ENCODE data around the gene PIM3. TPM values are rescaled to one million over a fixed set of nuclear protein-coding genes. Genes with fewer than 3 reads are reported as not detected.
"Not testable (repeated sequence)": the region's sequence is repeated elsewhere in the genome, so short reads cannot be mapped to it uniquely, and the experiment has no call there.

Gene PIM3
- total and polyA plus RNA-seq, 4 donors, result 14.5 to 44.0 (median 28.1) TPM

DNA sequence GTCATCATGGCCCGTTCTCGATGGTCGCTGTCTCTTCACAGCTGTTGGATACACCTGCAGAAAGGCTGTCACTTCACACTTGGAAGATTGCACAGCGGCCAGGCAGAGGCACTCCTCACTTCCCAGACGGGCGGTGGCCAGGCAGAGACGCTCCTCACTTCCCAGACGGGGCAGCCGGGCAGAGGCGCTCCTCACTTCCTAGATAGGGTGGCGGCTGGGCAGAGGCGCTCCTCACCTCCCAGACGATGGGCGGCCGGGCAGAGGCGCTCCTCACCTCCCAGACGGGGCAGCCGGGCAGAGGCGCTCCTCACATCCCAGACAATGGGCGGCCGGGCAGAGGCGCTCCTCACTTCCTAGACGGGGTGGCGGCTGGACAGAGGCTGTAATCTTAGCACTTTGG is 29.3 kb downstream of the PIM3 start:
- peaks cover 0 to 17% (median 2%) of the 10 kb centered on the region in 4 donors for H3K9me3 ChIP-seq (ENCODE audit: control insufficient read depth in 4 of 4, low read length in 3 of 4)
- H3K27ac ChIP-seq (ENCODE audit: low read depth in 1 of 2, low read length in 2 of 2); H3K4me3 ChIP-seq (ENCODE audit: low read depth in 1 of 3, low read length in 3 of 3); H3K9ac ChIP-seq (ENCODE audit: low read depth in 1 of 2, low read length in 2 of 2); H3K36me3 ChIP-seq (ENCODE audit: control insufficient read depth in 4 of 4, insufficient read depth in 3 of 4, low read depth in 1 of 4, low read length in 3 of 4); H3K27me3 ChIP-seq (ENCODE audit: control insufficient read depth in 4 of 4, insufficient read depth in 4 of 4, low read length in 3 of 4); H3K4me1 ChIP-seq (ENCODE audit: control insufficient read depth in 4 of 4, insufficient read depth in 4 of 4, low read length in 3 of 4); DNase-seq (ENCODE audit: low spot score): not testable (repeated sequence)
- 94% methylated on average over 24 of the region's 24 CpGs for WGBS

- Histone ChIP-seq H3K4me1 (ENCODE audit: control insufficient read depth in 4 of 4, insufficient read depth in 4 of 4, low read length in 3 of 4) (peaks cover 0 to 6% (median 1%) of the 10 kb centered on the region in 4 donors), H3K4me3 (ENCODE audit: low read depth in 1 of 3, low read length in 3 of 3) (no peak overlapping the region), H3K9me3 (ENCODE audit: control insufficient read depth in 4 of 4, low read length in 3 of 4) (peaks cover 0 to 10% (median 2%) of the 10 kb centered on the region in 4 donors), H3K27me3 (ENCODE audit: control insufficient read depth in 4 of 4, insufficient read depth in 4 of 4, low read length in 3 of 4) (no peaks in the 10 kb centered on the region), H3K36me3 (ENCODE audit: control insufficient read depth in 4 of 4, insufficient read depth in 3 of 4, low read depth in 1 of 4, low read length in 3 of 4) (no peaks in the 10 kb centered on the region), H3K9ac (ENCODE audit: low read depth in 1 of 2, low read length in 2 of 2) (no peak overlapping the region), H3K27ac (ENCODE audit: low read depth in 1 of 2, low read length in 2 of 2) (no peak overlapping the region)
- DNase-seq (ENCODE audit: low spot score), result no peak
- TF ChIP-seq FOXA2 (IDR thresholded peaks at IDR 0.05) (no peak), GABPA (IDR thresholded peaks at IDR 0.05 in 1 of 2, conservative IDR thresholded peaks at IDR 0.05 in 1 of 2) (no peak), HNF4G (IDR thresholded peaks at IDR 0.05) (no peak), TAF1 (conservative IDR thresholded peaks at IDR 0.05) (no peak), ZBTB33 (IDR thresholded peaks at IDR 0.05) (no peak)
- TF ChIP-seq, protein P1, sequence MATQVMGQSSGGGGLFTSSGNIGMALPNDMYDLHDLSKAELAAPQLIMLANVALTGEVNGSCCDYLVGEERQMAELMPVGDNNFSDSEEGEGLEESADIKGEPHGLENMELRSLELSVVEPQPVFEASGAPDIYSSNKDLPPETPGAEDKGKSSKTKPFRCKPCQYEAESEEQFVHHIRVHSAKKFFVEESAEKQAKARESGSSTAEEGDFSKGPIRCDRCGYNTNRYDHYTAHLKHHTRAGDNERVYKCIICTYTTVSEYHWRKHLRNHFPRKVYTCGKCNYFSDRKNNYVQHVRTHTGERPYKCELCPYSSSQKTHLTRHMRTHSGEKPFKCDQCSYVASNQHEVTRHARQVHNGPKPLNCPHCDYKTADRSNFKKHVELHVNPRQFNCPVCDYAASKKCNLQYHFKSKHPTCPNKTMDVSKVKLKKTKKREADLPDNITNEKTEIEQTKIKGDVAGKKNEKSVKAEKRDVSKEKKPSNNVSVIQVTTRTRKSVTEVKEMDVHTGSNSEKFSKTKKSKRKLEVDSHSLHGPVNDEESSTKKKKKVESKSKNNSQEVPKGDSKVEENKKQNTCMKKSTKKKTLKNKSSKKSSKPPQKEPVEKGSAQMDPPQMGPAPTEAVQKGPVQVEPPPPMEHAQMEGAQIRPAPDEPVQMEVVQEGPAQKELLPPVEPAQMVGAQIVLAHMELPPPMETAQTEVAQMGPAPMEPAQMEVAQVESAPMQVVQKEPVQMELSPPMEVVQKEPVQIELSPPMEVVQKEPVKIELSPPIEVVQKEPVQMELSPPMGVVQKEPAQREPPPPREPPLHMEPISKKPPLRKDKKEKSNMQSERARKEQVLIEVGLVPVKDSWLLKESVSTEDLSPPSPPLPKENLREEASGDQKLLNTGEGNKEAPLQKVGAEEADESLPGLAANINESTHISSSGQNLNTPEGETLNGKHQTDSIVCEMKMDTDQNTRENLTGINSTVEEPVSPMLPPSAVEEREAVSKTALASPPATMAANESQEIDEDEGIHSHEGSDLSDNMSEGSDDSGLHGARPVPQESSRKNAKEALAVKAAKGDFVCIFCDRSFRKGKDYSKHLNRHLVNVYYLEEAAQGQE (IDR thresholded peaks at IDR 0.05), result no peak
- 91% methylated on average over 6 of the region's 6 CpGs for WGBS
Measured at GRCh38 chr22:49991167-49991566, 30.6 kb downstream of the PIM3 start.

- TF ChIP-seq HNF4A (conservative IDR thresholded peaks at IDR 0.05) (no peak), CTCF (IDR thresholded peaks at IDR 0.05; ENCODE audit: low read depth, low read length, missing input control) (no peak), GABPA (IDR thresholded peaks at IDR 0.05 in 1 of 2, conservative IDR thresholded peaks at IDR 0.05 in 1 of 2) (no peak), RXRA (IDR thresholded peaks at IDR 0.05) (no peak), SP1 (IDR thresholded peaks at IDR 0.05) (no peak), RAD21 (IDR thresholded peaks at IDR 0.05) (no peak), MAX (IDR thresholded peaks at IDR 0.05) (no peak), NR2F2 (IDR thresholded peaks at IDR 0.05) (no peak)
- TF ChIP-seq, protein P1 (IDR thresholded peaks at IDR 0.05), result no peak
- 90% methylated on average over 7 of the region's 7 CpGs for WGBS
- Histone ChIP-seq H3K27ac (ENCODE audit: low read depth in 1 of 2, low read length in 2 of 2) (no peak overlapping the region), H3K4me1 (ENCODE audit: control insufficient read depth in 4 of 4, insufficient read depth in 4 of 4, low read length in 3 of 4) (peaks cover 0 to 6% (median 1%) of the 10 kb centered on the region in 4 donors), H3K36me3 (ENCODE audit: control insufficient read depth in 4 of 4, insufficient read depth in 3 of 4, low read depth in 1 of 4, low read length in 3 of 4) (no peaks in the 10 kb centered on the region), H3K9me3 (ENCODE audit: control insufficient read depth in 4 of 4, low read length in 3 of 4) (peaks cover 0 to 7% (median 2%) of the 10 kb centered on the region in 4 donors), H3K4me3 (ENCODE audit: low read depth in 1 of 3, low read length in 3 of 3) (no peak overlapping the region), H3K9ac (ENCODE audit: low read depth in 1 of 2, low read length in 2 of 2) (no peak overlapping the region), H3K27me3 (ENCODE audit: control insufficient read depth in 4 of 4, insufficient read depth in 4 of 4, low read length in 3 of 4) (no peaks in the 10 kb centered on the region)
- DNase-seq (ENCODE audit: low spot score), result no peak
Measured at GRCh38 chr22:49991907-49992533, 31.4 kb downstream of the PIM3 start.
